Measurements from ENCODE around the gene NKAIN4.
"Not testable (repeated sequence)": the region's sequence is repeated elsewhere in the genome, so short reads cannot be mapped to it uniquely, and the experiment has no call there.

Gene NKAIN4

DNA sequence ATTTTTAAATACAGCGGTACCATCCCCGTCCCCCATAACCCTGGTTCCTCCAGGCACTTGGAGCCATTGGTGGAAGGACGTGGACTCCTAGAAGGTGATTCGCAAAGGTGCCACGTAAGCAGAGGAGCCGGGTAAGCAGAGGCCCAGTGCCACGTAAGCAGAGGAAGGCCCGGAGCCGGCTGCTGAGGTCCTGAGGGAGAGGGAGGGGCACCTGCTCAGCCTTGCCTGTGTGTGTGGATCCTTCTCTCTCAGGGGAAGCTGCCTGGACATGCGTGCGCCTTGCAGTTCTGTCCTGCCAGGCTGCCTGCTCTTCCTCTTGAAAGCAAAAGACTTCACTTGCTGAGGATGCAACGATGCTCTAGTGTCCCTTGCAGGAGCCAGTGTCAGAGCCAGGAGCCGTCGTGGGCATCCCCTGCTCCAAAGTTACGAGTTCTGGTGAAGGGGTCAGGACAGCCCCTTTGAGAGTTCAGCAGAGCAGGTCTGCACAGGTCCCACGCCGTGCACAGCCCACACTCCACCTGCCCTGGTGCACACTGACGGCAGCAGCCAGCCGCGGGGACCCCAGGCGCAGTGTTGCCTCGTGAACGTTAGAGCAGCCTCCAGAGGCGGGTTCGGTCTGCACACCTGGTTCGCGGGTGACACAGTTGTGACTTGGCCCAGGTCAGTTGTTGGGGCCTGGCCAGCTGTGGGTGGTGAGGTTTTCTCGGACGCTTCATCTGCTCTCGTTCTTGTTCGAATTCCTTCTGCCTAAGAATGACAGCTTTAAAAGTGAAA is 1.9 kb upstream of the NKAIN4 start:
- no peak for DNase-seq

DNA sequence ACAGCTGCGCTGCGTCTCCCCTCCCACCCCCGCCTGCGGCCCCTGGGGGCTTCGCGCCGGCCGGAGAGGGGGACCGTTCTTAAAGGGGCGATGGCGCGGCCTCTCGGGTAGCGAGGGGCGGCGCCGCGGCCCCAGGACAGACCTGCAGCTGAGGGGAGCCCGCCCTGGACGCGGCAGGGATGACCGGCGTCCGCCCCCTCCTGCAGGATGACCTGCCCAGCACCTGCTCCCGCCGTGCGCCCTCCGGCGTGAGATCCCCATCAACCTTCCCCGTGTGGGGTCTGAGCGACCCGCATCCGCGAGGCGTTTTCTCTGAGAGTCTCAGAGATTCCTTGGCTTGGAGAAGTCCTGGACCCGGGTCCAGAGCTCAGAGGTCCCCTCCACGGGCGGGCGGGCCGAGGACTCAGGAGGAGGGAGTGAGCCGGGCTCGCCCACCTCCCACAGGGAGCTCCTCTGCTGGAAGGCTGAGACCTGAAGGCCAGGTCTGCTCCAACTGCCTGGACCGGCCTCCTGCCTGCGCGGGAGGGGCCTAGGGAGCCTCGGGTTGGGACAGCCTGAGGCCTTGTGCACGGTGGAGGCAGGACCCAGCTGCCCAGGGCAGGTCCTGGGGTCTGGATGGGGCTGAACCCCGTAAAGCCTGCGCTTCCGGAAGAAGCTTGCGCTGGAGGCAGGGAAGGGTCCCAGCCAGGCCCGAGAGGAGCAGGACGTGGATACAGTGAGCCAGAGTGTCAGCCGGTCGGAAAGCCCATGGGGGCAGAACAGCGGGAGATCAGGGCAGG is 532 bp upstream of the NKAIN4 start:
- DNase-seq, result no peak

DNA sequence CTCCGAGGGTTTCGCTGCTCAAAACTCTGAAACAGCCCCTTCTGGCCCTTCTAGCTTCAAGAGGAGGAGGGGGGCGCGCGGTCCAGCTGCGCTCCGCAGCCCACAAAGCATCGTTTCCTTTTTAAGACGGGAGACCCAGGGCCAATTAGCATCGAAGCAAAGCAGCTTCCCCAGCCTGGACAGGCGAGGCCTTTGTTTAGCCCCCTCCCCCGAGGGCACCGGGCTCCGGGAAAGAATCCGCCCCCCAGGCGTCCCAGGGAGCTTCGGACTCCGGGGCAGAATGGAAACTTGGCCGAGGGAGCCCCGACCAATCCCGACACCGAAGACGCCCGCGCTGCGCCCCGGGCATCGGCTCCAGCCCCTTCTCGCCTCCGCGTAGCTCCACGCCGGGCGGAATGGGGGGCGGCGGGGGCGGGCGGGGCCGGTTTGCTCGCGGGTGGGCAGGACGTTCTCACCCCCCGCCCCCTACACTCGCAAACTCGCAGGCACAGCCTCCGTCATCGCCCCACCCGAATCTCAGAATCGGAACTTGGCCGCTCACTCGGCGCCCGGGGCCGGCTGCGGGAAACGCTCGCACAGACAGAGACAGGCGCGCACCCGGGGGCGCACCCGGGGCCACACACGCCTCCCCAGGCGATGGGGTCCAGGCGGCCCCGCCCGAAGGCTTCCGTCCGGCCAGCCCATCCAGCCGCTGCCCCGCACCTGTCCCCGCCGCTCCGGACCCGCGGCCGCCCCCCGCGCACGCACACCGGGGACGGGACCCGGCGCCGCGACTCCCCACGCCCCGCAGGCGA is 628 bp downstream of the NKAIN4 start:
- DNase-seq, result no peak

DNA sequence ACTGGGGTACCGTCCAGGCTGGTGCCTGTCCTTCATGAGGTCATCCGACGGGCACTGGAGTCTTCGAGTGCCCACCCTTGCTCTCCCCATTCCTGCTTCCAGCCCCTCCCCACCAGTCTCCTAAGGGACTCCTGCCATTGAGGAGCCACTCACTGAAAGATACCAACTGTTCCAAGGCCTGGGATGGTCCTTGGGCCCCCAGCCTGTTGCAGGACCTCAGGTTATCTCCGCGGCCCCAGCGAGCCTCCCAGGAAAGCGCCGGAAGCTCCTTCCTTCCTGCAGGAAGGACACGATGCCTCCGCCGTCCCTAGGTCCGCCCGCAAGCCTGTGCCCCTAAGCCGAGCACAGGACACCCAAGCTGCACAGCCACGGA is 1.2 kb downstream of the NKAIN4 start:
- no peak for DNase-seq

DNA sequence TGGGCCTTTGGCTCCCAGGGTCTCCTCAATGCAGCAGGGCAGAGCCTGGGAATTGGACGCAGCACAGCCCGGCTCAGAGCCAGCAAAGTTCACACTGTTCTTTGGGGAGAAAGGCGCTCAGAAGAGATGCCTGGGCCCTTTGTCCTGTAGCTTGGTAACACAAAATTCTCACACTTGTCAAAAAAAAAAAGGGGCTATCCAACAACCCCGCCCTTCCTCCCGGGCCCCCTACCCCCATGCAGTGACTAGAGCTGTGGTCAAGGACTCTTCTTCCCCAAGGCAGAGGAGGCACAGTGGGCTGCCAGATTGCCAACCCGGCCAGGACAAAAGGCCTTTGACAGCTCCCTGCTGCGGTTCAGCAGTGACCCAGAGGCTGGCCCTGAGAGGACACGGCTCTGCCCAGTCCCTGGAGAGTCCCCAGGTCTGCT is 2.0 kb downstream of the NKAIN4 start:
- DNase-seq, result no peak

DNA sequence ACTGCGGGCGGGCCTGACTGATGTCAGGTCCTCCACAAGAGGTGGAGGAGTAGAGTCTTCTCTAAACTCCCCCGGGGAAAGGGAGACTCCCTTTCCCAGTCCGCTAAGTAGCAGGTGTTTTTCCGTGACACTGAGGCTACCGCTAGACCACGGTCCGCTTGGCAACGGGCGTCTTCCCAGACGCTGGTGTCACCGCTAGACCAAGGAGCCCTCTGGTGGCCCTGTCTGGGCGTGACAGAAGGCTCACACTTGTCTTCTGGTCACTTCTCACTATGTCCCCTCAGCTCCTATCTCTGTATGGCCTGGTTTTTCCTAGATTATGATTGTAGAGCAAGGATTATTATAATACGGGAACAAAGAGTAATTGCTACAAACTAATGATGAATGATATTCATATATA is 2.9 kb downstream of the NKAIN4 start:
- not testable (repeated sequence) for DNase-seq

DNA sequence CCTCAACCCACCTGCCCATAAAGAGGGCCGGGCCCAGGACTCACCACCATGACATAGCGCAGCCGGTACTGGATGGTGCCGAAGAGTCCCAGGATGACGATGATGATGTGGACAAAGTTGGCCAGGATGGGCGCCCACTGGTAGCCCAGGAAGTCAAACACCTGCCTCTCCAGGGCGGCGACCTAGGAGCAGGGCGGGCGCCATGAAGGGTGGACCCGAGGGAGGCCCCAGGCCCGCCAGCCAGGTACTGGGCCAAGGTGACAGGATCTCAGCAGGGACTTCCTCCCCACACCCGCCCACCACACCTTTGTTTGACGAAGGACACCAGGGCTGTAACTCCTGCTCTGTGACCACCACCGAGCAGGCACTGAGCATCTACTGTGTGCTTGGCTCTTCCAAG is 4.4 kb downstream of the NKAIN4 start:
- DNase-seq, result no peak

DNA sequence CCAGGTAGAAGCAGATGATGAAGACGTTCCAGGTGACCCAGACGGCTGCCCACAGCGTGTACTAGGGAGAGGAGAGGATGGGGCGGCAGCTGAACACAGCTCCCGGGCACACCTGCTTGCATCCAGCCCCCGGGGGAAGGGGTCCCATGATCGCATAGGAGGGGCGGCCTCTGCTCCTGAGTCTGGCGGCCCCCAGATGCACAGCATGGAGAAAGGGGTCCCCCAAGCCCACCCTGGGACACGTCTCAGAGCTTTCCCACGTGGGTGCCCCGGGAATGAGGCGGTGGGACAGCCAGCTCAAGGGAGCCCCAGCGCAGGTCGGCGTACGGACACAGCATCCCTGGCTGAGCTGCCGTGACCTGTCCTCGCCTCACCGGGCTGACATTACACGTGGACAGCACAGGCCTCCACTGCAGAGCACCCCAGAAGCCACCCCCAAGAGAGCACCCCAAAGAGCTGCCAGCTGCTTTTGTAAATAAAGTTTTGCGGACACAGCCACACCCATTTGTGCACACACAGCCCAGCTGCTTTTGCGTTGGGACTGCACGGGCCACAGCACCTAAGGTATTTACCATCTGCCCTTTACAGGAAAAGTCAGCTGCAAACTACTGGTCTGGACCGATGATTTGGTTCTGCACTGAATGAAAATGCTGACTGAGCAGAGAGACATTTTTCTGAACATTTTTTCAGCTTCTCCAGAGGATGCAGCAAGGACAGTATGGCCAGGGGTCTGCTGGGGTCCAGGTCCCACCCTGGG is 5.2 kb downstream of the NKAIN4 start:
- no peak for DNase-seq

DNA sequence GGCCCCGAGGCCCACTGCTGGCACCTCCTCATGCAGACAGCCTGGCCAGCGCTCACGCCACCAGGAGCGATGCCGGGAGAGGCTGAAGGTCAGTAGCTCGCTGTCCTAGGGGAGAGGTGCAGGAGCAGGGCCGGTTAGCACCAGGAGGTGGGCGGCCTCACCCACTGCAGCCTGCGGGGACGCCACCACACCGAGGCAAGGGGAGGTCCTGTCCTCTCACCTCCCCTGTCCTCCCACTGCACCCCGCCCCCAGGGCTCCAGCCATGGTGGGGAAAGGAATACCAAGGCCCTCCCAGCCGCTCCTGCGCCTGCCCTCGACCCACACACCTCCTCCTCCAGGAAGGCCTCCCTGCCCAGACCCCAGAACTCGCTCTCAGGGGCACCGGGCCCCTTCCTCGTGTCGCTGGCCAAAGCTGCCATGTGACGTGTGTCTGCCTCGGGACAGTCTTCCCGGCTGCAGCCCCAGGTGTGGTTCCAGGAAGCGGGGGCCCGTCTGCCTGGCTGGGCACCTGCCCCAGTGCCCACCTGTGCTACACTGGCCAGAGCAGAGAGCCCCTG is 6.5 kb downstream of the NKAIN4 start:
- no peak for DNase-seq

DNA sequence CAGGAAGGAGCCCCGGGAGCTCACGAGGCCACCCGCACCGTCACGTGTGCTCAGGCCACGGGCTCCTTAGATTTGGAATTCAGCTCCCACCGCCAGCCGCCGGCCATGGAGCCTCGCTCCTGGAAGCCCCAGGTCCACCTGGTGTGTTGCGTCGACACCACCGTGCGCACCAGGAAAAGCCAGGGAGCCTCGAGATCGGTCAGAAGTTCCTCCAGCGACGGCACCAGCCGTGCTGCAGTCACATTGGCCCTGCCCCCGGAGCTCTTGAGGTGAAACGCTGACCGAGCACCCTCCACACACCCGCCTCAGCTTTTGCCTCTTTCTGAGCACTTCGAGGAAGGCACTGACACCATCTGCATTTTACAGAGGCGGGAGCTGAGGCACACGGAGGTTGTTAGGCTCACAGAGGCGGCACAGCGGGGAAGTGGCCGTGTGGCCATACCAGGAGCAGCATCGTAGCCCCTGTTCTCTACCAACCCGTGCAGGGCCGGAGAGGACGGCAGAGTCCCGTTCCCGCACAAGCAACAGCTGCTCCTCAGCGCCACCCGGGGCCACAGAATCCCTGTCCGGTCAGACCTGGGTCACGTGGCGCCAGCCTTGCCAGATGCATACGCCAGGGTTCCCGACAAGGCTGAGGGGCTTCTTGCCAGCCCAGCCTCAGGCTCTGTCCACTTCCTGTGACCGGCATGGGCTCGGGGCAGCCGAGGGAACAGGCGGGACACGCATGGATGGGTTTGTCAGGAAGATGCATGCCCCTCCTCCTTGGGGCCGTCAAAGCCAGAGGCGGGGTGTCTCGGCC is 7.6 kb downstream of the NKAIN4 start:
- DNase-seq, result no peak

DNA sequence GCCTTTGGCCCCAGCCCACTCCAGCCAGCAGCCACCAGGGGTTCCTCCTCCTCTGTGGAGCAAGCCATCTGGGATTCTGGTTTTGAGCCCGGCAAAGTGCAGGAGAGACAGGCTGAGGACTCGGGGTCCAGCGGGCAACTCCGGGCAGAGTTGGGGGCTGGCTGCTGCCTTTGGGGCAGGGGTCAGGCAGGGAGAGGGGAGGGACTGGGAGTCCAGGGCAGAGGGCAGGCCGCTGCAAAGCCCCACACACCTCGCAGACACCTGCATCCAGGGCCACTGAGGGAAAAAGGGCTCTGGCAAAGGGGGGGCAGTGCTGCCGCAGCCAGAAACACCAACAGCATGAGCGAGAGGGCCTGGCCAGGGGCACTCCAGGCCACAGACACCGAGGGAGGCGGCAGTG is 9.8 kb downstream of the NKAIN4 start:
- no peak for DNase-seq

DNA sequence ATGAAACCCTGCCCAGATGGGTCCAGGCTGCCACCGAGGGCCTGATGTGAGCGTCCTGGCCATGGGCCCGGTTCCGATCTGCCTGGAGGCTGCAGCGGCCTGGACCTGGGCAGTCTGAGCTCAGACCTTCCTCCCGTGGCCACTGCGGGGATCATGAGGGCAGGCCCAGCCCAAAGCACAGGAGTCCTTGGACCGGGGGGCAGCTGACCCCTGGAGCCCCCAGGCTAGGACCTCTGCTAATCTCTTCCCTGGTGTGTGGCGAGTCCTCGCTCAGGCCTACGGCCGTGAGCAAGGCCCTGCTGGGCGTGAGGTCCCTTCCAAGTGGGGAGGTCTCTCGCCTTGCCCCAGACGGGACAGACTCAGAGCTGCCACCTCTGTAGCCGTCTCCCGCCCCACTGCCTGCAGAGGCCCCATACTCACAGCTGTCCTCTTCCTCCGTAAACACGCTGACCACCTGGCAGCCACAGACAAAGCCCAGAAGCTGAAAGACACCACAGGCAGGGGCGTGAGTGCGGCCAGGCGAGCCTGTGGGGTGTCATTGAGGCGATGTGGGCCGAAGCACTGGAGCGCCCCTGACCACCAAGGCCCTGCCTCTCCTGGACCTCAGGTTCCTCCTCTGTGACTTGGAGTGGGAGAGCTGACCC is 10.5 kb downstream of the NKAIN4 start:
- DNase-seq, result no peak

DNA sequence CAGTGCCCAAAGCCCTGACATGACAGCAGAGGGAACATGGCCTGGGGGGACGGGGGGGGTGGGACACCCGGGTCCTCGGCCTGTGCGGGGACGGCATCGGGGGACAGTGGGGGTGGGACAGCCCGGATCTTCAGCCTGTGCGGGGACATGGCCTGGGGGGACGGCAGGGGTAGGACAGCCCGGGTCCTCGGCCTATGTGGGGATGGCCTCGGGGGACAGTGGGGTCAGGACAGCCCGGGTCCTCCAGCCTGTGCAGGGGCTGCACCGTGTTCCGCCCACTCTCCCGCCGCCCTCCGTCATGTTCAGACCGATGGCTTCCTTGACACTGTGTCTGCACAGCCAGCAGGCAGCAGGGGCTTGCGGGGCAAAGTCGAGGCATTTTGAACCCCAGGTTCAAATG is 11.5 kb downstream of the NKAIN4 start:
- no peak for DNase-seq

DNA sequence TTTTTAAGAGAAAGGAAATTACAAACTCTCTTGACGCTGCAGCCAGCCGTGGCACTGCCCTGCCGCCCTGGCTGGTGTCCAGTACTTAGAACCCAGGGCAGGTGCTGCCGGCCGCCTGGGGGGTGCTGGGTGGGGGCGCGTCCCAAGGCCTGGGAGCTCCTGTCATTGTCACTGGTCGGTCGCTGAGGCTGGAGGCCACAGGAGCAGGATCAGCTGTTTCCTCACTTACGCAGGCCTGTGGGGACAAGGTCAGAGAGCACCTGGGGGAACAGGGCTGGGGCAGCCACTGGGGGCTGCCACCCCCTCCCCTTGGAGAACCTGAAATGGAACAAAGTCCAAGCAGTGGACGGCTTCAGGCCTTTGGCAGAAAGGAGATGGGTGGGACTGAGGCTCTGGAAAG is 13.0 kb downstream of the NKAIN4 start:
- DNase-seq, result no peak

DNA sequence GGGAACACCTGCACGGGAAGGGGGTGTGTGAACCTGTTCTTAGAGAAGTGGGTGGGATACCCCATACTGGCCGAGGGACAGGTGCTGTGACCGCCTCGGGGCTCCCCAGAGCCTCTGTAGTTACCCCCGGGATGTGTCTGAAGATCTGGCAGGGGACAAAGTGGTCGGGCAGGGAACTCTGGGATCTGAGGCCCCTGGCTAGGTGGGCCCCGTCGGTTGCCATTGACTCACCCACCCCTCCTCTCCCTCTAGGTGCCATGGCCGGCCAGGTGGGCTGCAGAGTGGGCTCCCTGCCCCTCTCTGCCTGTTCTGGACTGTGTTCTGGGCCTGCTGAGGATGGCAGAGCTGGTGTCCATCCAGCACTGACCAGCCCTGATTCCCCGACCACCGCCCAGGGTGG is 14.3 kb downstream of the NKAIN4 start:
- no peak for DNase-seq

DNA sequence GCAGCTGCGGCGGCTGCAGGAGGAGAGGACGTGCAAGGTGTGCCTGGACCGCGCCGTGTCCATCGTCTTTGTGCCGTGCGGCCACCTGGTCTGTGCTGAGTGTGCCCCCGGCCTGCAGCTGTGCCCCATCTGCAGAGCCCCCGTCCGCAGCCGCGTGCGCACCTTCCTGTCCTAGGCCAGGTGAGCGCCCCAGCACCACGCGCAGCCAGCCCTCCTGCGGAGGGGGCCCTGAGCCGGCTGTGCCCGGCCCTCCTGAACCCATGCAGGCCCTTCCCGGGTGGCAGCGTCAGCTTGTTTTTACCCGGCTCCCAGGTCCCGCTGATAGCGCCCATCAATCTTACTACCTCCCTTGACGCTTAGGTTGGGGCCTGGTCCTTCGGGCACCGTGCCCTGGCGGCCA is 14.8 kb downstream of the NKAIN4 start:
- DNase-seq, result no peak

DNA sequence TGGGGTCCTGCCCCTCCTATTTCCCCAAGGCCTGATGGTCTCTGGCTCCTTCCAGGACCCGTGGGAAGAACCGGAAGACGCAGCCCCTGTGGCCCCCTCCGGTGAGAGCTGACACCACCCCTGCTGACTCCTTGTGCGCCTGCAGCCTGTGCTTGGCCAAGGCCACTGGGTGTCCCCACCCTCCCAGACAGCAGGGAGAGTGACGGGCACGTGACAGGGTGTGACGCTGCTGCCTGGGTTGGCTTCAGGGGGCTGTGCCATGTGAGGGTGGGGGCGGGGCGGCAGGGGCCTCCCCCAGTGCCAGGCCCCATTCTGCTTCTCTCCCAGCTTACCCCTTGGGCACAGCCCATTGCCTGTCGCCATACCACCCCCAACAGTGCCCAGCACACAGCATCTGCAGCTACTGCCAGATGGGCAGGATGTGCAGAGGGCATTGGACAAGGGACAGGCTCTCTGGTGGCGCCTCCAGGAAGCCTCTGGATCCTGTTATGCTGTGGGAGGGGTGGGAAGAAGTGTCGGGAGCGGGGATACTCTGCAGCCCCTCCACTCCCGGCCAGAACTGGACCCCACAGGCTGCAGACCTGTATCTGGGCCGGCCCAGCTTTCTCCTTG is 15.6 kb downstream of the NKAIN4 start:
- no peak for DNase-seq

DNA sequence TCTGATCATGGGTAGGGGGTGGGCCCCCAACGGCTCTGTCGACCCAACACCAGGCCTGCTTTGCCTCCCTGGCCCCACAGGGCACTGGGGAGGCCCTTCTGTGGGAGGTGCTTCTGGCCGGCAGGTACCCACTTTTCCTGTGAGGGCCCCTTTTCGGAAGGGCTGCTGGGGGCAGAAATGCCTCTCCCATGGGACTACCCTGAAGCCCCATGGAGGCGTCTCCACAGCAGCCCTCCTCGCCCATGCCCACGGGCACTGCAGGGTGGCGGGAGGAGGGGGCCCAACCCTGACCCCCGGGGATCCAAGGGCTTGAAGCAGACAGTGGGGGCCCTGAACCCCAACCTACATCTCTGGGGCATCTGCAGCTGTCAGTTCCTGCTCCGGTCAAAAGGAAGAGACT is 16.2 kb downstream of the NKAIN4 start:
- no peak for DNase-seq

DNA sequence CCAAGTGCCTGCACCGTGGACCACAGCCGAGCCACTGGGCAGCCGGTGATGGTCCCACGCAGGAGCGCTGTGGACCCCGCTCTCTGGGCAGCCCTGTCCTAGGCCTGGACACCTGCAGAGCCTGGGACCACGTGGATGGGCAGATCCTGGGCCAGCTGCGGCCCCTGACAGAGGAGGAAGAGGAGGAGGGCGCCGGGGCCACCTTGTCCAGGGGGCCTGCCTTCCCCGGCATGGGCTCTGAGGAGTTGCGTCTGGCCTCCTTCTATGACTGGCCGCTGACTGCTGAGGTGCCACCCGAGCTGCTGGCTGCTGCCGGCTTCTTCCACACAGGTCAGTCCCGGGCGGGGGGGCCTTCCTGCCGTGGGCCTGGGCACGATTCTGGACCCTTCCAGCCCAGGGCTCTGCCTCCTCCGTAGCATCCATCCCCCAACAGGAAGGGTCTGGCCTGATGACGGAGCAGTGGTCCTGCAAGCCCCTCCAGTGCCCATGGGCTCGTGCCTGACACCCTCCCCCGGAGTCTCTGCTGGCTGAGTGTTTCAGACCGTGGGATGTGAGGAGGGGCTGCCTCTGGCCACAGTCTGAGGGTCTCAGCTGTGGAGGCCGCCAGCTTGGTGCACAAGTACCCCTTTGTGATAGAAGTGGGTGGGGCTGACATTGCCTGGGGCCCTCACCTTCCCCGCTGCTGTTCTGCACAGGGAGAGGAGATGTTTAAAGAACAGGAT is 18.0 kb downstream of the NKAIN4 start:
- DNase-seq, result no peak

DNA sequence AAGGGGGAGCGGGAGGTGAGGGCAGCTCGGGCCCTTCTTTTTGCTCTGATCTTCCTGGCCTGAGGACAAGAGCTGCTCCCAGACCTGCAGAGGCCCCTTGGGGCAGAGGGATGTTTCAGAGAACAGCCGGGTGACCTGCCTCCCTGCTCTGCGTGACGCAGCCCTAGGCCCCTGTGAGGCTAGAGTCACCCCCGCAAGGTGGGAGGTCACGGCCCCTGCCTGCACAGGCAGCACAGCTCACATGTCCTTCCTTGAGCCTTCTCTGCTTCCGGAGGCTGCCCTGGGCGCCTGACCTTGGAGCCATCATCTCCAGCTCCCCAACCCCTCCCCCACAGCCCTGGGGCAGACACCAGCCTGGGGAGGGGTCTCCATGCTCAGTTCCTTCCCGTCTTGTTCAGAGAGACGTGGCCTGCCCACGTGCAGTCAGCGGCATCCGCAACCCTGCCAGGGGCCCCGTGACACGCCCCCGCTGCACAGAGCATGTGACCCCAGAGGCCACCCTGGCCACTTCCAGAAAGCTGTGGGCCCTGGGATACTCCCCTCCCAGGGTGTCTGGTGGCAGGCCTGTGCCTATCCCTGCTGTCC is 18.8 kb downstream of the NKAIN4 start, which contains the start of gene BIRC7:
Gene BIRC7, plus strand, starts transcription at position 507 of the 585 bp plus-strand sequence. CDS start 192 bp downstream, outside the sequence.
- DNase-seq, result no peak

Data from activated naive CD4-positive, alpha-beta T cell (primary cell).